GM18870 (cell line): Measurements from ENCODE around the gene TRIM75.
A peak's percentile ranks its signal among the peaks of the same experiment; 100 is the strongest.
"Not testable (repeated sequence)": the region's sequence is repeated elsewhere in the genome, so short reads cannot be mapped to it uniquely, and the experiment has no call there.

Source experiments
- ATAC-seq: cut with Tn5 transposase; IDR thresholded peaks from one replicate; pipeline ENCODE4 v1.9.1; 2021; ENCODE audit warnings: moderate library complexity; ENCODE audit not compliant: unreplicated experiment

TRIM75 gene

DNA sequence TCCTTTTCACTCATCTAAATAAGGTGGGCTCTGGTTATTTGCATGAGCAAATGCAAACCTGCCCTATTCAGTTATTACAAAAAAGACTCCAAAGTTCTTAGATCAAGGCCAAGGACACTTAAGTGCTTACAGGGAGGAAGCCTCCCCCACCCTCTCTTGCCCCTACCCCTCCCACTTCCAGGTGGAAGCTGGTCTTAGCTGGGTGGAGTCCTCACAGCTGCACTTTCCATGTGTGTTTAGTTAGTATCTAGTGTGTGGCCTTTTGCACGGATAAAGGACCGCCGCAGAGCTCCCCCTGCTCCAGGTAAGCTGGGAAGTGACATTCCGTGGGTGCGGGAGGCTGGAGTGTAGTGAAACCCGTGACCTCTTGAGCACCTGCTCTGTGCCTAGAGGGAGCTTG, at the start of gene TRIM75:
Gene TRIM75 (plus strand): TSS at position 222 of the 400 bp plus-strand sequence. CDS start 5,282 bp downstream, outside the sequence.
- ATAC-seq, result no peak

DNA sequence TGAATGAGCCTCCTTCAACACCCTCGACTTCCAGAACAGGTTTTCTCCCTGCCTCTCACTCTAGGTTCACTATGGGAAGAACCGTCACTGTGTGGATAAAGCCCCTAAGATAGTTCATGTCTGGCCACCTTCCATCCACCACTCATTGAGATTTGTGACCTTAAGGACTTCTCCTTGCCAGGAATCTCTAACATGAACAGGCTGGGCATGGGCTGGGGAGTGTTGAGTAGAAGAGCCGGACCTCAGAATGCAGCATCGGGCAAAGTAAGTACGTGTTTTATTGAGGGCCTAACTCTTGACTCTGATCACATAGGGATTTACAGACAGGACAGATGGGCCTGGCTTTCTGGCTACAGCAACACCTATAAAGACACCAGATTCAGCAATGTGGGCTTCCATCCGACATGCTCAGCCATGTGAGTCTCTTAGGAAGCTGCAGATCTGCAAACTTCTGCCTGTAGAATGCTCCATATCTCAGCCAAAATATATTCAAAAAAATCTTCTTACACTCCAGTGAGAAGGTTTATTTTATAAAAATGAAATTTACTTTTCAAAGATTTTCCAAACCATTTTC, 48.2 kb upstream of the TRIM75 start:
- no peak for ATAC-seq

DNA sequence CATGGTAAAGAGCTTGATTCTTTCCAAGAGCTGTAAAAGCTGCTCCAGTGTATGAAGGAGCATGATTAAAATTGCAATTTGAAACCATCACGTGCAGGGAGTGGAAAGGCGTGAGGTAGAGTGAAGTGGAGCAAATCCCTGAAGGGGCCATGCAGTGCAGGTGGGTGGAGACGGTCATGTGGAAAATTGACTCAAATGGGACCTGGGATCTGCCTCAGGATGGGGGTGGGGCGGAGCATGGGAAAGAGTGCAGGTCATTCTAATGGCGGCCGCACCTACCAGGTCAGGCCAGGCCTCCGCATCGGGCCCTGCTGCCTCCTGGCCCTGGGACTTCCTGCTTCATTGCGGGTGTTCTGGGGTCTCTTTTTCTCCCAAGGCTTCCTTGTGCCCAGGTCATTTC, 47.2 kb upstream of the TRIM75 start:
- ATAC-seq, result no peak

DNA sequence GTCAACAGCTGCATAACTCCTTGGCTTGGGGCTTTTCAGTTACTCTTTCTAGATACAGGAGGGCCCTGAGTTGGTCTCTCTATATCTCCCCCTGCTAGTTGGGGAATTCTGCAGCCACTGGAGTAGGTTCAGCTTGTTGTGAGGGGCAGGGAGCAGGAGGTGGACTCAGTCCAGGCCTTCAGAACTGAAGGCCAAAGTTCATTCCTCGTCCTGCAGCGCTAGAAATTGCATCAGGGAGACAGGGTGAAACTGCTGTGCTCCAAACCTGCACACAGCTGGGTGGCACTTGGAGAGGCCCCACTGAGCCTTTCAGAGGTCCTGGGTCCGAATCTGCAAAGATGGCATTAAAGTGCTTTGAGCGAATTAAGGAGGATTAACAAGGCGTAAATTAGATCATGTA, 46.8 kb upstream of the TRIM75 start:
- no peak for ATAC-seq

DNA sequence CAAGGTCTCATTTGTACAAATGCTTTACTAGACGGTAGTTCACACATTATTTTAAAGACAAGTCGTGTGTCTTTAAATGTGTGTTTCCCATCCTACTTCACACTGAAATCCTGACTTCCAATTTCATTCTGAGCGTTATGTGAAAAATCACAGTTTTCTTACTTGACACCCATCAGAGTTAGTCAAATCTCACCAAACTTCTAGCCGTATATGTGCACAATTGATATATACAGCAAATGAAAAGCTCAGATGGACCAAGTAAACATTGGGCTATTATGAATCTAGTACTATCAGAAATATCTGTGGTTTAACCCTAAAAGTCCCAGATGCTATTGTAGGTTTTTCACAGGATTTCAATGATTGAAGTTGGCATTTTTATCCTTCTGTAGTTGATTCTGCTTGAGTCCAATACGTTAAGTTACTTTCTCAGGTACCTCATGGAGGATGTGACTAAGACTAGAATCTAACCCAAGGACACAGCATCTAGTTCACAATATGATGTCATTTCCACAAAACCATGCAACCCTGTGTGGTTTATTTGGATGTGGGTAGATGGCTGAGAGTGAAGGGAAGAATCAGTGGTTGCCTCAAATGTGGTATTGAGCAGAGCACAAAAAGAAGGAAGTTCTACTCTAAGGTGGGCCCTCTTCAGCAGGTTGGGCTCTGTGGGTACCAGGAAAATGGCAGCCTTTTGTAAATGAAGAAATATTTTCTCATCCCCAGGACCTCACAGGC, 44.0 kb upstream of the TRIM75 start:
- ATAC-seq, result peak; percentile 87

DNA sequence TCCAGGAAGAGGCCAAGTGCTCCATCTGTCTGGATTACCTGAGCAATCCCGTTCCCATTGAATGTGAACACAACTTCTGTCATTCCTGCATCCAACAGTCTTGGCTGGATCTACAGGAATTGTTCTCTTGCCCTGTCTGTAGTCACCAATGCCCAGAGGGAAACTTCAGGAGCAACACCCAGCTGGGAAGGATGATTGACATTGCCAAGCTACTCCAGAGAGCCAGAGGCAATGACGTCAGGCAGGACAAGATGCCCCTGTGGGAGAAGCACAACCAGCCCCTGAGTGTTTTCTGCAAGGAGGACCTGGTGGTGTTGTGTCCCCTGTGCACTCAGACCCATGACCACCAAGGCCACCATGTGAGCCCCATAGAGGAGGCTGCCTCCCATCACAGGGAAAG, 43.2 kb upstream of the TRIM75 start:
- ATAC-seq, result no peak

DNA sequence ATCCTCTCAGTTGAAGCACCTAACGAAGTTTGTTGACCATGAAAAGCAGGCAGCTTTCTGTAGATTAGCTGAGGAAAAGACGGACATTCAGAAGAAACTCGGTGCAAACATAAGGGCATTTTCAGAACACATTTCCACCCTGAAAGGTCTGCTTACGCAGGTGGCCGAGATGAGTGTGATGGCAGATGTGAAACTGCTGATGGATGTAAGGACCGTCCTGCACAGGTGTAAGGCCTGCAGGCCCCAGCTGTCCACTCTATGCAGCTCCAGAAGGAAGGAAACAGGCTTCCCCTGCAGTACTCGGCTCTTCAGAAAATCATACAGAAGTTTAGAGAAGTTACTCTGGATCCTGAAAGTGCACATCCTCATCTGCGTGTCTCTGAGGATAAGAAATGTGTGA, 42.7 kb upstream of the TRIM75 start:
- ATAC-seq, result no peak

DNA sequence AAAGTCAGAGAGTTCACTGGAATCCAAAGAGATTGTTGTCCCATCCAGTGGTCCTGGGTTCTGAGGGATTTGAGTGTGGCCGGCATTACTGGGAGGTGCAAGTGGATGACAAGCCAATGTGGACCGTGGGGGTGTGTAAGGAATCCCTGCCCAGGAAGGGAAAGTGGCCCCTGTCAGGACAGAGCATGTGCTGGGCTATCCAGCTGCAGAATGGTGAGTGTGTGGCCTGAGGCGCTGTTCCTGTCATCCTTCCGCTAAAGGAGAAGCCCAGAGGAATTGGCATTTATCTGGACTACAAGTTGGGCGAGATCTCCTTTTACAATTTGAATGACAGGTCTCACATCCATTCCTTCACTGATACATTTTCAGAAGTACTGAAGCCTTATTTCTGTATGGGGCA, 42.3 kb upstream of the TRIM75 start:
- ATAC-seq, result no peak

DNA sequence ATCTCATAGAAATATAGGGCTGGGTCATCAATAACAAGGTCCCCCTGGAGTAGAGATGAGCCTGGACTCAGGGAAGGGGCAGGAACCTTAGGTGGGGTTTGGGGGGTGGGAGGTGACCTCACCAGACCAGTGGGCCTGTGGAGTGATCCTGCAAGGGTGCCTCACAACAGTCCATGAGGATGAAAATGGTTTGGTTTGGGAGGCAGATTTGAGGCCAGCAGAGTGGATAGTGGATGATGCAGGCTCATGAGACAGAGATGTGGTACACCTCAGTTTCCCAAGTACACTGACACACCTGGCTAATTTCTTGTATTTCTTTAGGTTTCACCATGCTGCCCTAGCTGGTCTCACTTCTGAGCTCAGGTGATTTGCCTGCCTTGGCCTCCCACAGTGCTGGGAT, 40.0 kb upstream of the TRIM75 start:
- no peak for ATAC-seq

DNA sequence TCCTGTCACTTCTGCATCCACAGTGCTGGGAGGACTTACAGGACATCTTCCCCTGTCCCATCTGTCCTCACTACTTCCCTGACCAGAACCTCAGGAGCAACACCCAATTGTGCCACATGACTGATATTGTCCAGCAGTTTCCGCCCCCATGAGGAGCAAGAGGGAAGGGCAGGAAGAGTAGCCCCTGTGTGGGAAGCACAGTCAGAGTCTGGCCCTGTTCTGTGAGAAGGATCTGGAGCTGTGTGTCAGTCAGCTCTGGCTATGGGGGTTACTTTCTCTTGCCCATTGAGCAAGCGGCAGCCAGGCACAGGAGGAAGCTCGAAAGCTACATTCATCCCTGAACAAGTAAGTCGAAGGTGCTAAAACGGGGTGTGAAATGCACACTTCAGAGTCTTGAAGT, 36.7 kb upstream of the TRIM75 start:
- no peak for ATAC-seq

DNA sequence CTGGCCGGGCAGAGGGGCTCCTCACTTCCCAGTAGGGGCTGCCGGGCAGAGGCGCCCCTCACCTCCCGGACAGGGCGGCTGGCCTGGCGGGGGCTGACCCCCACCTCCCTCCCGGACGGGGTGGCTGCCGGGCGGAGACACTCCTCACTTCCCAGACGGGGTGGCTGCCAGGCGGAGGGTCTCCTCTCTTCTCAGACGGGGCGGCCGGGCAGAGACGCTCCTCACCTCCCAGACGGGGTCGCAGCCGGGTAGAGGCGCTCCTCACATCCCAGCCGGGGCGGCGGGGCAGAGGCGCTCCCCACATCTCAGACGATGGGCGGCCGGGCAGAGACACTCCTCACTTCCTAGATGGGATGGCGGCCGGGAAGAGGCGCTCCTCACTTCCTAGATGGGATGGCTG, 33.7 kb upstream of the TRIM75 start:
- not testable (repeated sequence) for ATAC-seq

DNA sequence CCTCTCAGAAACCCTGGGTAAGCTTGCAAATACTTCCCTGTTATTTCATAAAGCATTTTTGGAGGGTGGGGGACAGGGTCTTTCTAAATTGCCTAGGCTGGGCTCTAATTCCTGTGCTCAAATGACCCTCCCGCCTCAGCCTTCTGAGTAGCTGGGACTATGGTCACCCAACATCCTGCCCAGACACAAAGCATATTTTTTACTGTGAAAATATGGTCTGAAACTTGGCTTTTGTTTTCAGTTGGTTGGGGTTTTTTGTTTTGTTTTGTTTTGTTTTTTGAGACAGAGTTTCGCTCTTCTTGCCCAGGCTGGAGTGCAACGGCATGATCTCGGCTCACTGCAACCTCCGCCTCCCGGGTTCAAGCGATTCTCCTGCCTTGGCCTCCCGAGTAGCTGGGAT, 27.9 kb upstream of the TRIM75 start:
- ATAC-seq, result not testable (repeated sequence)

DNA sequence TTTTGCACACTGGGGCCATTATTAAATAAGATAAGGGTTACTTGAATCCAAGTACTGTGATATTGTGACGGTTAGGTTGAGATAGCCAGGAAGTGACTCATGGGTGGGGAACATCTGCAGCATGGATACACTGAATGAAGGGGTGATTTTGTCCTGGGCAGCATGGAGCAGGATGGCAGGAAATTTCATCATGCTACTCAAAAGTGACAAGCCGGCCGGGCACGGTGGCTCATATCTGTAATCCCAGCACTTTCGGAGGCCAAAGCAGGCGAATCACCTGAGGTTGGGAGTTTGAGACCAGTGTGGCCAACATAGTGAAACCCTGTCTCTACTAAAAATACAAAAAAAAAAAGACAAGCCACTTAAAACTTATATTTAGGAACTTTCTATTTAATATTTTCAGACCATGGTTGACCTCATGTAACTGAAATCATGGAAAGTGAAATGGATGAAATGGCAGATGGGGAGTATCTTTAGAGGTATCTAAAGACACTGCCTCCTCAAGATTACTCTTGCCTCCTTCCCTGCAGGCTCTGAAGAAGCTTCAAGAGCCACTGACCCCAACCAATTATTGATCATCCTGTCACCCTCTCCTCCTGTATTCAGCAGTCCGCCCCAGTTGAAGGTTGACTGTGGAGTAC, 25.8 kb upstream of the TRIM75 start:
- ATAC-seq, result no peak

DNA sequence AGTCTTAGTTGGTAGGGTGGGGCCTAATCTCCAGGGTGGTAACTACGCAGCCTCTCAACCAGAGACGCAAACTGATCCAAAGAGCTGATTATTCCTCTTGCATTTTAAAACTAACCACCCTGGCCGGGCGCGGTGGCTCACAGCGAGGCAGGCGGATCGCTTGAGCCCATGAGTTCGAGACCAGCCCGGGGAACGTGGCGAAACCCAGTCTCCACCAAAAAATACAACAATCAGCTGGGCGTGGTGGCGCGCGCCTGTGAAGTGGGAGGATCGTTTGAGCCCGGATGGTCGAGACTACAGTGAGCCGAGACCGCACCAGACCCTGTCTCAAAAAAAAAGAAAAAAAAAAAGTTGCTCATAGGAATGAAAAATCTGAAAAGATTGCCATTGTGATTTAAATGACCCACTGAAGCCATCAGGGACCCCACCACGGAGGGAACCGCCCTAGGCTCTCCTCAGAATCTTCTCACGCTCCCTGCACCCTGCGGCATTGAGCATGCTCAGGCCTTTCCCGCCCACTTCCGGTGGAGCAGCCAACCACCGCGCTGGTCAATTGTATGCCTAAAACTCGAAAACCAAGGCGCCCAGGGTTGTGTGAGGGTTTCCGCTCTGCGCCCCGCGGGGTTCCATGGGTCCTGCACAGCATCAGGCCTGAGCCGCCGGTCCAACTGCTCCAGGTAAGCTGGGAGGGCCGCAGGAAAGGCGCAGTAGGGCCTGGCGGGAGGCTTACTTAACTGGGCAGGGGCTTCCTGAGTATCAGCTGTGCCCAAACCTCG, 22.0 kb upstream of the TRIM75 start, which contains the start of gene TRIM60:
Gene TRIM60 (plus strand): TSS at position 564 of the 776 bp plus-strand sequence. CDS start 8,074 bp downstream, outside the sequence.
- no peak for ATAC-seq

DNA sequence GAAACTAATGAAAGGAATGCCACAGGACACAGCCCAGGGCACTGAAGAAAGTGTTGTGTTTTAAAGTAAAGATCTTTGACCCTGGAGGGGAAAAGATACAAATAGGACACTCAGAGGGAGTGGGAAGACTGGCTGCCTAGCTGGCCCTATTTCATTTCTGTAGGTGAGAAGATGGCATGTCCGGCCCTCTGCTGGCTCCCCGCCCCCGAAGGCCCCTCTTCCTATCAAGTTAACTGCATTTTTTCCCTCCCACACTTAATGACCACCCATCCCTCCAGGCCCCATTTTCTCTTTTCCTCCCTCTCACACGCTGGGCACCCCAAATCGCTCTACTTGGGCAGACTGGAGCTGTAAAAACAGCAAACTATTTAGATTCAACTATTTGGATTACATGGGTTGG, 5.5 kb upstream of the TRIM75 start:
- ATAC-seq, result no peak

DNA sequence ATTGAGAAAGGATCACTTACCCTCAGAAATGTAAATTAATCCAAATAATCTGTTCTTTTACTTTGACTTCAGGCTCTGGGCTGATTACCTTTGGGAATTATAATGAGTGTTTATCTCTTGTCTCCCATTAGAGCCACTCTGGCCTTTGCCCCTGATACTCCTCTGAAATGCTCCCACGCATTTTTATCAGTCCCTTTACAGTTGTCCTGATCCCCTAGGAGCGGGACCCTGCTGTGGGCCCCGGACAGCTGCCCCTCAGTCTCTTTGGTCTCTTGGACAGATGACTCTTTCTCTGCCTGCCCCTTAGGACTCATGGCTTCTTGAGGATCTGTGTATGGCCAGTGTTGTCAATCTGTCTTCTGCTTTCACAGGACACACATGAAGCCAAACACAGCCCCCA, 1.0 kb upstream of the TRIM75 start:
- no peak for ATAC-seq

DNA sequence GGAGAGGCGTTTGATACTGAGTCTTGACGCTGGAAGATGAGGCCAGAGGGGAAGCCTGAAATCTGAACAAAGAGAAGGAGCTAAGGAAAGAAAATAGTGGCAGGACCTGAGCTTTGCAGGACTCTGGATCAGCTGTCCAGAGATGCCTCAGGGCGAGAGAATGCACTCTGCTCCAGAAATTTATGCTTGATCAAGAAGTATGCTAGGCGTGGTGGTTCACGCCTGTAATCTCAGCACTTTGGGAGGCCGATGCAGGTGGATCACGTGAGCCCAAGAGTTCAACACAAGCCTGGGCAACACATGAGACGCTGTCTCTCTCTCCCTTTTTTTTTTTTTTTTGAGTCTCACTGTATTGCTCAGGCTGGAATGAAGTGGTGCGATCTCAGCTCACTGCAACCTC, 1.9 kb downstream of the TRIM75 start:
- no peak for ATAC-seq

DNA sequence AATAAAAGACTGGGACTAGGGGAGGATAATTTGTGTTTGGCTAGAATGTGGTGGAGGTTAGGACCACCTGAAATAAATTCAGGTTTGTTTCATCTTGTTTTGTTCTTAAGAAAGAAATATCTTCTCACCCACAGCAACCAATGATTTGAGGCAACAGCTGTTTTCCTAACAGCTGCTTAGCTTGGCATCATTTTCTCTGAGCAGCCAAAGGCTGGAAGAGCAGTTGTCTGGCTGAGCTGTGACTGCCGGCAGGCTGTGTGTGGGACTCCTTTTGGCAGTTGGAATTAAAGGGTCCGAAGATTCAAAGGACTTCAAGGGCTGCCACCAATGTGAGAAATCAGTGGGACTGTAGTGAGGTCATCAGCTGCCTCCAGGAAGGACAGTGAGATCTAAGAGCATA, 5.0 kb downstream of the TRIM75 start:
- ATAC-seq, result no peak

DNA sequence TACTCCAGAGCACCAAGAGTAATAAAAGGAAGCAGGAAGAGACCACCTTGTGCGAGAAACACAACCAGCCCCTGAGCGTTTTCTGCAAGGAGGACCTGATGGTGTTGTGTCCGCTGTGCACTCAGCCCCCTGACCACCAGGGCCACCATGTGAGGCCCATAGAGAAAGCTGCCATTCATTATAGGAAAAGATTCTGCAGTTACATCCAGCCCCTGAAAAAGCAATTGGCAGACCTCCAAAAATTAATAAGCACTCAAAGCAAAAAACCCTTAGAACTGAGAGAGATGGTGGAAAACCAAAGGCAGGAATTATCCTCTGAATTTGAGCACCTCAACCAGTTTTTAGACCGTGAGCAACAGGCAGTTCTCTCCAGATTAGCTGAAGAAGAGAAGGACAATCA, 5.7 kb downstream of the TRIM75 start:
- no peak for ATAC-seq

DNA sequence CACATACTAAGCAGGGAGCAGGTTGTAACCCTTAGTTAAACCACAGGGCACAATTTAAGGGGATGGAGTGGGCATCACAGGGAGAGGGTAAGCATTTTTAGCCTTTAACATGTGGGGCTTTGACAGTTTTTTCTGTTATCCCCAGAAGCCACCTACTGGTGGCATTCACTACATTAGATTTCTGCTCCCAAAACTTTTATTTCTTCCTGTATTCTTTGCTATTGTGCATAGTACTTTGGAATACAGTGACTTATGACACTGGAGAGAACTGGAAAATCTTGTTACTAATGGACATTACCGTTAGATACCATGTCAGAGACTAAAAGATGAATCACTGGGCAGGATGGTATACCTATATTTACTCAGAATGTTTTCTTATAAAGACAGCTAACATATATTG, 7.3 kb downstream of the TRIM75 start:
- ATAC-seq, result no peak

DNA sequence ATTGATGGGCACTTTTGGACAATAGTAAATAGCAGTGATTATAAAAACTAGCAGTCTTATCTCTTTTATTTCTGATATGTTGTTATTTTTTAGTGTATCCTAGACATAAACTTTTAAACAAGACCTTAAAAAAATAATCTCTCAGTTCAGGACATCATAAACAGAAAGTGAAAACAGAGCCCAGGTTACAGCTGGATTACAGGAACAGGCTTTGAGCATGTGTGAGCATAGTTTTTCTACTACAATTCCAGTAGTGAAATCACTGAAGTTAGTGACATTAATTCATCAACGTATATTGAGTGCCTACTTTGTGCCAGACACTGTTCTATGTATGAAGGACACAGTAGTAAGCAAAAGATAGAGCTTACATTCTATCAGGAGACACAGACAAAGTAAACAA, 16.9 kb downstream of the TRIM75 start:
- ATAC-seq, result peak; percentile 67
